ENCODE measurements around the gene RDM1. TPM values are rescaled to one million over a fixed set of nuclear protein-coding genes. Genes with fewer than 3 reads are reported as not detected.
A peak's percentile ranks its signal among the peaks of the same experiment; 100 is the strongest.

The RDM1 gene
- total and polyA plus RNA-seq, 10 donors: 0.48 to 2.3 (median 0.52) TPM; not detected in 5

DNA sequence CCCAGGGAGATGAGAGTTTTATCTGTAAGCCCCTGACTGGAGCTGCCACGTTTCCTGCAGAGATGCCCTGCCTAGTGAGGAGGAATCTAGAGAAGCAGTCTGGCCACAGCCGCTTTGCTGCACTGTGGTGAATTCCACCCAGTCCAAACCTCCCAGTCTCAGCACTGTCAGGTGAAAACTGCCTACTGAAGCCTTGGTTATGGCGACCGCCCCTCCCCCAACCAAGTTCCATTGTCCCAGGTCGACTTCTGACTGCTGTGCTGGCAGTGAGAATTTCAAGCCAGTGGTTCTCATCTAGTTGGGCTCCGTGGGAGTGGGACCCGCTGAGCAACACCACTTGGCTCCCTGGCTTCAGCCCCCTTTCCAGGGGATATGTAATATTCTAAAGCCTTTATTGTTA is 23.1 kb upstream of the RDM1 start:
- no peak for DNase-seq
- no peaks in the 10 kb centered on the region for H3K9me3 ChIP-seq
- H3K27ac ChIP-seq: no peak overlapping the region
- TF ChIP-seq, protein P1, sequence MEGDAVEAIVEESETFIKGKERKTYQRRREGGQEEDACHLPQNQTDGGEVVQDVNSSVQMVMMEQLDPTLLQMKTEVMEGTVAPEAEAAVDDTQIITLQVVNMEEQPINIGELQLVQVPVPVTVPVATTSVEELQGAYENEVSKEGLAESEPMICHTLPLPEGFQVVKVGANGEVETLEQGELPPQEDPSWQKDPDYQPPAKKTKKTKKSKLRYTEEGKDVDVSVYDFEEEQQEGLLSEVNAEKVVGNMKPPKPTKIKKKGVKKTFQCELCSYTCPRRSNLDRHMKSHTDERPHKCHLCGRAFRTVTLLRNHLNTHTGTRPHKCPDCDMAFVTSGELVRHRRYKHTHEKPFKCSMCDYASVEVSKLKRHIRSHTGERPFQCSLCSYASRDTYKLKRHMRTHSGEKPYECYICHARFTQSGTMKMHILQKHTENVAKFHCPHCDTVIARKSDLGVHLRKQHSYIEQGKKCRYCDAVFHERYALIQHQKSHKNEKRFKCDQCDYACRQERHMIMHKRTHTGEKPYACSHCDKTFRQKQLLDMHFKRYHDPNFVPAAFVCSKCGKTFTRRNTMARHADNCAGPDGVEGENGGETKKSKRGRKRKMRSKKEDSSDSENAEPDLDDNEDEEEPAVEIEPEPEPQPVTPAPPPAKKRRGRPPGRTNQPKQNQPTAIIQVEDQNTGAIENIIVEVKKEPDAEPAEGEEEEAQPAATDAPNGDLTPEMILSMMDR (IDR thresholded peaks at IDR 0.05 in 8 of 11, conservative IDR thresholded peaks at IDR 0.05 in 3 of 11): no peak
- TF ChIP-seq POLR2AphosphoS5 (IDR thresholded peaks at IDR 0.05) (no peak), POLR2A (IDR thresholded peaks at IDR 0.05) (no peak)
- no peaks in the 10 kb centered on the region for H3K36me3 ChIP-seq
- 64 to 82% (median 69%) methylated on average over 6 to 7 of the region's 7 CpGs for WGBS, 5 donors
- no peaks in the 10 kb centered on the region for H3K4me1 ChIP-seq
- peaks cover 0 to 12% (median 0%) of the 10 kb centered on the region in 7 donors for H3K27me3 ChIP-seq (replicated peaks in 1 of 7)
- intact Hi-C loops (cut with DNase I; ENCODE audit: low total_unique reads): no loop called here
- H3K4me3 ChIP-seq: no peak overlapping the region

DNA sequence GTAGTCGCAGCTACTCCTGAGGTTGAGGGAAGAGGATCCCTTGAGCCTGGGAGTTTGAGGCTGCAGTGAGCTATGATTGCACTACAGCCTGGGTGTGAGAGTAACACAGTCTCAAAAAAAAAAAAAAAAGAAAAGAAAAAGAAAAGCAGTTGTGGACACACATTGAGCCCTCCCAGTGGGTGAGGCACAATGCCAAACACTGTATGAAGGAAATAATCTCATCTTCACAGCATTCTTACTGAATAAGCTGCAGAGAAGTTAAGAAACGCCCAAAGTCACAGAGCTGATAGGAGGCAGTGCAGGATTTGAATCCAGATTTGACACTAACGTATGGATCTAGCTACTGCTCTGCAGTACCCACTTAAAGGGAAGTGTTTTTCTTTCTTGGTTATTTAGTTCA is 18.8 kb upstream of the RDM1 start:
- Histone ChIP-seq H3K9me3 (no peaks in the 10 kb centered on the region), H3K4me1 (peaks cover 0 to 9% (median 5%) of the 10 kb centered on the region in 6 donors), H3K27me3 (replicated peaks in 1 of 7) (peaks cover 0 to 6% (median 0%) of the 10 kb centered on the region in 7 donors), H3K27ac (no peak overlapping the region), H3K4me3 (no peak overlapping the region), H3K36me3 (no peaks in the 10 kb centered on the region)
- no peak for TF ChIP-seq POLR2AphosphoS5 (IDR thresholded peaks at IDR 0.05)
- no peak for TF ChIP-seq POLR2A (IDR thresholded peaks at IDR 0.05)
- TF ChIP-seq, protein P1 (IDR thresholded peaks at IDR 0.05 in 8 of 11, conservative IDR thresholded peaks at IDR 0.05 in 3 of 11): no peak
- DNase-seq: no peak
- intact Hi-C loops (cut with DNase I; ENCODE audit: low total_unique reads): no loop called here
- 76 to 84% (median 83%) methylated on average over 3 of the region's 3 CpGs for WGBS, 5 donors

DNA sequence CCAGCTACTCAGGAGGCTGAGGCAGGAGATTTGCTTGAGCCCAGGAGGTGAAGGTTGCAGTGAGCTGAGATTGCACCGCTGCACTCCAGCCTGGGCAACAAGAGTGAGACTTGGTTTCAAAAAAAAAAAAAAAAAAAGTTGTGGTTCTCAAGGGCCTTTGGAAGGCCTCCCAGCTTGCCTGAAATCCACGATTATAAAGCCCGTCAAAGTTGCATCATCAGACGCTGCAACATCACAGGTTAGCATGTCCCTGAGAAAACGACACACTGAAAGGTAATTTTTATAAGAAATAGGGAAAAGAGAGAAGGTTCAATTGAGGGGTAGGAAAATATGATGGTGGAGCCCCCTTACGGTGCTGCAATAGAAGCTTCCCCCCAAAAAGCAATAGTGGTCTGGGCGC is 17.5 kb upstream of the RDM1 start:
- H3K36me3 ChIP-seq: no peaks in the 10 kb centered on the region
- H3K4me1 ChIP-seq: peaks cover 0 to 9% (median 5%) of the 10 kb centered on the region in 6 donors
- TF ChIP-seq POLR2AphosphoS5 (IDR thresholded peaks at IDR 0.05): no peak
- no peak for TF ChIP-seq POLR2A (IDR thresholded peaks at IDR 0.05)
- TF ChIP-seq, protein P1 (IDR thresholded peaks at IDR 0.05 in 8 of 11, conservative IDR thresholded peaks at IDR 0.05 in 3 of 11): no peak
- DNase-seq: no peak
- intact Hi-C loops (cut with DNase I; ENCODE audit: low total_unique reads): no loop called here
- H3K4me3 ChIP-seq: no peak overlapping the region
- no peaks in the 10 kb centered on the region for H3K27me3 ChIP-seq (replicated peaks in 1 of 7)
- no peaks in the 10 kb centered on the region for H3K9me3 ChIP-seq
- H3K27ac ChIP-seq: no peak overlapping the region
- WGBS, 5 donors: 82 to 93% (median 87%) methylated on average over 7 of the region's 7 CpGs

DNA sequence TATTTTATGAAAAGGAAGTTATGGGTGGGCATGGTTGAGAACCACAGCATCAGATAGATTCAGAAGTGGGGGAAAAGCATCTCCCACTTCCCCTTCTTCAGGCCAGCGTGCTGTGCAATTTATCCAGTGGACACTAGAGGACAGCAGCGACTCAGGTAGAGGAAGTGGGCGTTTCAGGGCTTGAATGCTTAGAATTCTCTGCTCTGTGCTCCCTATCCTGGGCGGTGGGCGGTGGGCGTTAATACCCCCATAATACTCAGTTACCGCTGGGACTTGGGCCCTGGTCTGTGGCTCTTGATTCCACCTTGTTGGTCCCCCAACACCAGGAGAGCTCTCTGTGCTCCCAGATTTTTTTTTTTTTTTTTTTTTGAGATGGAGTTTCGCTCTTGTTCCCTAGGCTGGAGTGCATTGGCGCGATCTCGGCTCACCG is 16.6 kb upstream of the RDM1 start:
- TF ChIP-seq, protein P1 (IDR thresholded peaks at IDR 0.05 in 8 of 11, conservative IDR thresholded peaks at IDR 0.05 in 3 of 11): peak; percentile 38 to 80 (median 71)
- TF ChIP-seq POLR2AphosphoS5 (IDR thresholded peaks at IDR 0.05) (no peak), POLR2A (IDR thresholded peaks at IDR 0.05) (no peak)
- H3K36me3 ChIP-seq: no peaks in the 10 kb centered on the region
- 20 to 31% (median 27%) methylated on average over 12 of the region's 12 CpGs for WGBS, 5 donors
- H3K27ac ChIP-seq: no peak overlapping the region
- H3K27me3 ChIP-seq (replicated peaks in 1 of 7): no peaks in the 10 kb centered on the region
- intact Hi-C loops (cut with DNase I; ENCODE audit: low total_unique reads): no loop called here
- no peaks in the 10 kb centered on the region for H3K9me3 ChIP-seq
- peak overlapping the region in 2 of 8 donors; percentile 16 to 45 for H3K4me3 ChIP-seq
- H3K4me1 ChIP-seq: peaks cover 0 to 9% (median 5%) of the 10 kb centered on the region in 6 donors
- no peak for DNase-seq
